Loucy (cell line): Measurements from ENCODE around the gene PAM16.

Experiments used
- CTCF ChIP-seq: fragments of 200-600 bp; sonication (generic); conservative IDR thresholded peaks from 2 replicates; pipeline ENCODE4 v1.5.1; 2014; ENCODE audit warnings: mild to moderate bottlenecking, antibody characterized with exemption, low read length
- EZH2phosphoT487 ChIP-seq: fragments of 200-600 bp; IDR thresholded peaks from 2 replicates; pipeline ENCODE4 v1.6.1; 2018; ENCODE audit warnings: antibody characterized with exemption, mild to moderate bottlenecking, moderate library complexity, borderline replicate concordance

GRCh38 chr16:4350787-4351659 is at the start of gene PAM16:
- TF ChIP-seq CTCF (no peak), EZH2phosphoT487 (no peak)
